ENCODE results near the gene CCT5.

Gene CCT5

GRCh38 chr5:10249948-10250805, at the start of gene CCT5:
CCT5 (plus strand) TSS chr5:10250280; CDS start chr5:10250341, 61 bp downstream.
- Histone ChIP-seq H3K27ac (peak within 1 kb of the TSS; percentile 93), H3K4me3 (ENCODE audit: low read depth in 1 of 2, low read length in 1 of 2) (peak within 1 kb of the TSS; percentile 97 to 98), H3K9me3 (no peaks in the 10 kb centered on the region), H3K4me1 (ENCODE audit: control insufficient read depth in 1 of 2, insufficient read depth in 1 of 2, low read depth in 1 of 2, low read length in 1 of 2) (peaks cover 26 to 27% of the 10 kb centered on the region in 2 experiments), H3K36me3 (peaks cover 13% of the 10 kb centered on the region), H3K27me3 (no peaks in the 10 kb centered on the region)
- TF ChIP-seq CTCF (IDR thresholded peaks at IDR 0.05) = peak; percentile 33

- Histone ChIP-seq H3K27me3 (no peaks in the 10 kb centered on the region), H3K4me1 (ENCODE audit: control insufficient read depth in 1 of 2, insufficient read depth in 1 of 2, low read depth in 1 of 2, low read length in 1 of 2) (no peaks in the 10 kb centered on the region), H3K36me3 (no peaks in the 10 kb centered on the region), H3K9me3 (no peaks in the 10 kb centered on the region), H3K4me3 (ENCODE audit: low read depth in 1 of 2, low read length in 1 of 2) (no peak overlapping the region), H3K27ac (no peak overlapping the region)
- no peak for TF ChIP-seq CTCF (IDR thresholded peaks at IDR 0.05)
Measured at GRCh38 chr5:10201223-10201868, 48.7 kb upstream of the CCT5 start.

- H3K27ac ChIP-seq = no peak overlapping the region
- no peak overlapping the region for H3K4me3 ChIP-seq (ENCODE audit: low read depth in 1 of 2, low read length in 1 of 2)
- no peaks in the 10 kb centered on the region for H3K27me3 ChIP-seq
- H3K9me3 ChIP-seq = no peaks in the 10 kb centered on the region
- no peaks in the 10 kb centered on the region for H3K36me3 ChIP-seq
- no peaks in the 10 kb centered on the region for H3K4me1 ChIP-seq (ENCODE audit: control insufficient read depth in 1 of 2, insufficient read depth in 1 of 2, low read depth in 1 of 2, low read length in 1 of 2)
- no peak for TF ChIP-seq CTCF (IDR thresholded peaks at IDR 0.05)
Measured at GRCh38 chr5:10202089-10202910, 47.8 kb upstream of the CCT5 start.

GRCh38 chr5:10209004-10209403, 41.1 kb upstream of the CCT5 start:
- Histone ChIP-seq H3K4me1 (ENCODE audit: control insufficient read depth in 1 of 2, insufficient read depth in 1 of 2, low read depth in 1 of 2, low read length in 1 of 2) (no peaks in the 10 kb centered on the region), H3K4me3 (ENCODE audit: low read depth in 1 of 2, low read length in 1 of 2) (no peak overlapping the region), H3K27me3 (no peaks in the 10 kb centered on the region), H3K9me3 (no peaks in the 10 kb centered on the region), H3K27ac (no peak overlapping the region), H3K36me3 (no peaks in the 10 kb centered on the region)
- no peak for TF ChIP-seq CTCF (IDR thresholded peaks at IDR 0.05)

- Histone ChIP-seq H3K9me3 (no peaks in the 10 kb centered on the region), H3K4me1 (ENCODE audit: control insufficient read depth in 1 of 2, insufficient read depth in 1 of 2, low read depth in 1 of 2, low read length in 1 of 2) (no peaks in the 10 kb centered on the region), H3K27me3 (no peaks in the 10 kb centered on the region), H3K4me3 (ENCODE audit: low read depth in 1 of 2, low read length in 1 of 2) (no peak overlapping the region), H3K36me3 (no peaks in the 10 kb centered on the region), H3K27ac (no peak overlapping the region)
- TF ChIP-seq CTCF (IDR thresholded peaks at IDR 0.05) = no peak
Measured at GRCh38 chr5:10213316-10213715, 36.8 kb upstream of the CCT5 start.
